Measurements from ENCODE around the gene HCRTR1.

- TF ChIP-seq, protein P1, sequence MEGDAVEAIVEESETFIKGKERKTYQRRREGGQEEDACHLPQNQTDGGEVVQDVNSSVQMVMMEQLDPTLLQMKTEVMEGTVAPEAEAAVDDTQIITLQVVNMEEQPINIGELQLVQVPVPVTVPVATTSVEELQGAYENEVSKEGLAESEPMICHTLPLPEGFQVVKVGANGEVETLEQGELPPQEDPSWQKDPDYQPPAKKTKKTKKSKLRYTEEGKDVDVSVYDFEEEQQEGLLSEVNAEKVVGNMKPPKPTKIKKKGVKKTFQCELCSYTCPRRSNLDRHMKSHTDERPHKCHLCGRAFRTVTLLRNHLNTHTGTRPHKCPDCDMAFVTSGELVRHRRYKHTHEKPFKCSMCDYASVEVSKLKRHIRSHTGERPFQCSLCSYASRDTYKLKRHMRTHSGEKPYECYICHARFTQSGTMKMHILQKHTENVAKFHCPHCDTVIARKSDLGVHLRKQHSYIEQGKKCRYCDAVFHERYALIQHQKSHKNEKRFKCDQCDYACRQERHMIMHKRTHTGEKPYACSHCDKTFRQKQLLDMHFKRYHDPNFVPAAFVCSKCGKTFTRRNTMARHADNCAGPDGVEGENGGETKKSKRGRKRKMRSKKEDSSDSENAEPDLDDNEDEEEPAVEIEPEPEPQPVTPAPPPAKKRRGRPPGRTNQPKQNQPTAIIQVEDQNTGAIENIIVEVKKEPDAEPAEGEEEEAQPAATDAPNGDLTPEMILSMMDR (conservative IDR thresholded peaks at IDR 0.05 in 1 of 2, IDR thresholded peaks at IDR 0.05 in 1 of 2; ENCODE audit: extremely low read depth in 1 of 2, insufficient read depth in 1 of 2, low read depth in 1 of 2, low read length in 2 of 2) = no peak
- no peak for TF ChIP-seq EZH2 (IDR thresholded peaks at IDR 0.05; ENCODE audit: borderline replicate concordance, low read length)
These were observed 25.9 kb upstream of the HCRTR1 start for GRCh38 chr1:31591425-31592093.
